GM18498 (cell line): Measurements from ENCODE around the gene TMCO6.
"Not testable (repeated sequence)": the region's sequence is repeated elsewhere in the genome, so short reads cannot be mapped to it uniquely, and the experiment has no call there.

Source experiments
- ATAC-seq: cut with Tn5 transposase; IDR thresholded peaks from one replicate; pipeline ENCODE4 v1.9.1; 2021; ENCODE audit warnings: mild to moderate bottlenecking, moderate library complexity; ENCODE audit not compliant: unreplicated experiment

Gene TMCO6

GRCh38 chr5:140639148-140639981 is at the start of gene TMCO6:
TMCO6 (plus strand) TSS chr5:140639451; CDS start chr5:140639528, 77 bp downstream.
- ATAC-seq: peak; percentile 97

GRCh38 chr5:140590861-140591260 is 48.4 kb upstream of the TMCO6 start:
- ATAC-seq: no peak

DNA sequence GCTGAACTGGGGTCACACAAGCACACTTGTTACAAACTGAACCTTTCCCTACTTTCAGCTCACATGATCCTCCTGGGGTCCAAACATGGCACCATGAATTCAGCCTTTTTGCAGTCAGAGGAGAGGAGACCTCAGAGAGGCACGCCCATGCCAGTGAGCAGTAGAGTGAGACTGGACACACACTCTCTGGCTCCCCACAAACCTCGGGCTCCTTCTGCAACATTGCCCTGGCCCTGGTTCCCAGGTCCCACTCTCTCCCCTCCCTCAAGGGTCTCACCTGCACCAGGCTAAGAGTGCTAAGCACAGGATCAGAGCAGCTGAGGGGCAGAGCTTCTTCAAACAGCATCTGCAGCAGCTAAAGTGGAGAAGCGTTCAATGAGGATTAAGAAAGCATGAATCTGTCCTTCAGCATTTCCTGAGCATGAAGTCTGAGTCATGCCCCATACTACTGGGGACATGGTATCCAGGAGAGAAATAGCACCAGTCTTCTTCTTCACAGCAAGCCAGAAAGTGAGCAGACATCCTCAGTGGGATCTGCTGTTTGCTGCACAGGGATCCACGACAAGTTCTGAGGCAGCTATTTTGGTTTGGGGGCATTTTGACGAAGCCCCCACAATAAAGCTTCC is 47.4 kb upstream of the TMCO6 start:
- ATAC-seq: no peak

- ATAC-seq: not testable (repeated sequence)
These were observed 46.2 kb upstream of the TMCO6 start for GRCh38 chr5:140593070-140593469.

DNA sequence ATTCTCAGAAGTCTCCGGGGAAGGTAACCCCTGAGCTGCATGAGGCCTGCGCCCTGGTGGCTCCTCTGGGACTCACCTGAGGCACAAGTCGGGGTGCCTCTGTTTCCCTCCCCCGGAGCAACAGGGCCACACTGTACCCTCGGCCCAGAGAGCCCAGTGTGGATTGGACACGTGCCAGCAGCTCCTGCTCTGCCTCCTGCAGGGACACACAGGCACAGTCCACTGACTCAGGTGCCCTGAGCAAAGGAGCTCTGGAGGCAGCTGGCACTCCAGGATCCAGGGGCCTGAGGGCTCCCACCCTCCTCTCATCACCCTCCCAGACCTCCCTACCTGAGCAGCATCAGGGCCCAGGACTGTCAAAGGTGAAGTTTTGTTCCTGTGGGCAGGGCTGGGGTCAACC is 45.1 kb upstream of the TMCO6 start:
- ATAC-seq: no peak

DNA sequence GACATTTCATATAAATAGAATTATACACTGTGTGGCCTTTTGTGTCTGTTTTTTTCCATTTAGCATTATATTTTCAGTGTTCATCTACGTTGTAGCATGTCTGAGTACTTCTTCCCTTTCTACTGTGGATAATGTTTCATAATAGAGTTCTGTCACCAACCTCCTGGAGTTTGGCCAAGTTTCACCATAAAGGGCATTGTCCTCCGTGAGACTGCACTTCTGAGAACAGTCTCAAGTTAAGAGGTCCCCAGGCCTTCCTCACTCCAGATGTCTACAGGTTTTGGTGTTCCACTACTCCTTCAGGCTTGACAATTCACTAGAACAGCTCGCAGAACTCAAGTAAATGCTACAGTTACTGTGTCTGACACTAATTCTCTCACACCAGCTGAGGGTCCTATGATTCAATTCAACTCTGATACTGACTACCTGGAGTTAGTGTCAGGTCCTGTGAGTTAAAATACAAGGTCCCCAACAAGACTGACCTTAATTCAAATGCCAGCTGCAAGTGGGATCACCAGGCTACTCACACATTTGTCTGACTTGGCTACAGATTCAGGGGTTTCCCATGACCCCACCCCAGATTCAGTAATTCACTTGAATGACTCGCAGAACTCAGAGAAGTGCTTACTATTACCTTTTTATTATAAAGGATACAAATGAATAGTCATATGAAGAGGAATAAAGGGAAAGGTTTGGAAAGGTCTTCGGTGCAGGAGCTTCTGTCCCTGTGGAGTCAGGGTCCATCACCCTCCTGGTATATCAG is 43.5 kb upstream of the TMCO6 start:
- no peak for ATAC-seq

DNA sequence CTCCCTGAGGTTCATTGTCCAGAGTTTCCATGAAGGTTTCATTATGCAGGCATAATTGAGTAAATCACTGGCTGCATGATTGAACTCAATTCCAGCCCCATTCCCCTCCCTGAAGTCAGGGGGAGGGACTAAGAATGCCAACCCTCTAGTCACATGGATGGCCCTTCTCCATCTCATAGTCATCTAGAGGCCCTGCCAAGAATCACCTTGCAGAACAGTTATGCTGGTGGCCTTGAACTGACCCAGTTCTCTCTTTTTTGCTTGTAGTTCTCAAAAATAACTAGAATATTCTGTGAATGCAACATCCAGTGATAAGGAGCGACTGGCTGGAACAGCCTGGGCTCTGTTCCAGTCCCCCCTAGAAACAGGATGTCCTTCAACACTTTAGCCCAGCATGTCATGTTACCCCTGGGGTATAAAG is 42.9 kb upstream of the TMCO6 start:
- no peak for ATAC-seq

DNA sequence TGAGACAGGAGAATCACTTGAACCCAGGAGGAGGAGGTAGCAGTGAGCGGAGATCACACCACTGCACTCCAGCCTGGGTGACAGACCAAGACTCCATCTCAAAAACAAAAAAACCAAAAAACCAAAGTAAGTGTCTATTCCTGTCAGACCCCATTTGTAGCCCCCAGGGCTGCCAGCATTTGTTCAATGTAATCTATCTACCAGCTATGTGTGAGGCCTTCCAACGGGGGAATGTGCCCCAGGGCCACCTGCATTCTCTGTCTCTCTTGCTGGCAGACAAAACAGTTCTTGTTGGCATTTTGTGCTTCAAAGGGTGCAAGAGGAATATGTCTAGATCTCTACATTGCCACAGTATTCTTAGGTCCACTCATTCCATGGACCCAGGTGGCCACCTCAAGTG is 40.4 kb upstream of the TMCO6 start:
- ATAC-seq: no peak

DNA sequence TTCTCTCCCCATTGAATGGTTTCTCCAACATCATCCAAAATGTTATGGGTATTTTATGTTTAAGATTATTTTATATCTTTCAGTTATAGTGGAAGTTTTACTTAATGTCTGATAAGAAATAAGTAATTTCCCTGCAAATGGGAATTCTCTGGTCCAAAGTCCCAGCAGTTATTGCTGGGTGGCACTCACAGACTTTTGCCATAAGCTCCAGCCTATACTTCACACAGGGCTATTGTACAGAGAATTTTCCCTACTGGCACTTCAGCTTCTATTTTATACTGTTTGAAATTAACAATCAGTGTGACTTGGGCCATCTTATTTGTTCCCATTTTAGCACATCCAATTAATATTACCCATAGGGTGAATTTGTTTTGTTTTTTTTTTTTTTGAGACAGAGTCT is 39.2 kb upstream of the TMCO6 start:
- ATAC-seq: no peak

DNA sequence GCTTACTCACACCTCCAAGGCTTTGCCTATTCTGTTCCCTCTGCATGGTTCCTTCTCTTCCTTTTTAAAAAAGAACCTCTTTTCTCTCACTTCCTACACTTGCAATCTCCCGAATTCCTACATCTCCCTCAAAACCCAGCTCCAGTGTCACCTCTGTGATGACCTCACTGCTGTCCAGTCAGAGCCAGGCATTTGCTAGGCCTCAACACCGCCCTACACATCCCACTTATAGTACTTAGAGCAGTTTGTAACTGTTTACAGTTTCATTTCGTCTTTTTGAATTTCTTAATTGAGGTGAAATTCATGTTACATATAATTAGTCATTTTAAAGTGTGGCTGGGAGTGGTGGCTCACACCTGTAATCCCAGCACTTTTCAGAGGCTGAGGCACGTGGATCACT is 37.1 kb upstream of the TMCO6 start:
- no peak for ATAC-seq

DNA sequence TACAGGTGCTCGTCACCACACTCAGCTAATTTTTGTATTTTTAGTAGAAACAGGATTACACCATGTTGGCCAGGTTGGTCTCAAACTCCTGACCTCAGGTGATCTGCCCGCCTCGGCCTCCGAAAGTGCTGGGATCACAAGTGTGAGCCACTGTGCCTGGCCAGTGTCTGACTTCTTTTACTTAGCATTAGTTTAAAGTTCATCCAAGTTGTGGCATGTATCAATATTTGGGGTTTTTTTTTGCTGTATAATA is 35.9 kb upstream of the TMCO6 start:
- ATAC-seq: not testable (repeated sequence)

DNA sequence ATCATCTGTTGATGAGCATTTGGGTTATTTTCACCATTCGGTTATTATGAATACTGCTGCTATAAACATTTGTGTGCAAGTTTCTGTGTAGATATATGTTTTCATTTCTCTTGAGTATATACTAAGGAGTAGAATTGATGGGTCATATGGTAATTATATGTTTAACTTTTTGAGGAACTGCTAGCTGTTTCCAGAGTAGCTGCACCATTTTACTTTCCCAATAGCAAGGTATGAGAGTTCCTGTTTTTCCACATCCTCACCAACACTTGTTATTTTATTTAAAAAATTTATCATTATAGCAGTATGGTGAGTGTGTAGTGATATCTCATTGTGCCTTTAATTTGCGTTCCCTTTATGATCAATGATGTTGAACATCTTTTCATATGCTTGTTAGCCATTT is 35.5 kb upstream of the TMCO6 start:
- no peak for ATAC-seq

- no peak for ATAC-seq
These were observed 33.4 kb upstream of the TMCO6 start for GRCh38 chr5:140605879-140606278.

DNA sequence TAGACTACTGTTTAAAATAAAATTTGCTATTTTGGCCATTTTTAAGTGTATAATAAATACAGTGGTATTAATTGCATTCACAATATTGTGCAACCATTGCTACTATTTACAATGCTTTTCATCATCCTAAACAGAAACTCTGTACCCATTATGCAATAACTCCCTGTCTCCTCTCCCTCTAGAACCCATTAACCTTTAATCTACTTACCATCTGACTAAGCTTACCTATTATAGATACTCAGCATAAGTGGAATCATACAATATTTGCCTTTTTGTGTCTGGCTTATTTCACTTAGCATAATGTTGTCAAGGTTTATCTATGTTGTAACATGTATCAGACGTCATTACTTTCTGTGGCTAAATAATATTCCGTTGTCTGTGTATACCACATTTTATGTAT is 32.2 kb upstream of the TMCO6 start:
- ATAC-seq: no peak

DNA sequence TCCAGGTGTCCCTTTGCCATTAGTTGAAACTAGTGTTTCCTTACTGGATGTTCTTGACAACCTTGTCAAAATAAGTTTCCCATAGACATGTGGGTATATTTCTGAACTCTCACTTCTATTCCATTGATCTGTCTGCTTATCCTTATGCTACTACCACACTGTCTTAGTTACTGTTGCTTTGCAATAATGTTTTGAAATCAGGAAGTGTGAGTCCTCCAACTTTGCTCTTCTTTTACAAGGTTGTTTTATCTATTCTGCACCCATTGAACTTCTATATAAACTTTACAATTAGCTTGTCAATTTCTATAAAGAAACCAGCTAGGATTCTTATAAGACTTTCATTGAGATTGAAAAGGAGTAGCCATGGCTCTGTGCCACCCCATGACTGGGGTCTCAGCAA is 30.5 kb upstream of the TMCO6 start:
- no peak for ATAC-seq

DNA sequence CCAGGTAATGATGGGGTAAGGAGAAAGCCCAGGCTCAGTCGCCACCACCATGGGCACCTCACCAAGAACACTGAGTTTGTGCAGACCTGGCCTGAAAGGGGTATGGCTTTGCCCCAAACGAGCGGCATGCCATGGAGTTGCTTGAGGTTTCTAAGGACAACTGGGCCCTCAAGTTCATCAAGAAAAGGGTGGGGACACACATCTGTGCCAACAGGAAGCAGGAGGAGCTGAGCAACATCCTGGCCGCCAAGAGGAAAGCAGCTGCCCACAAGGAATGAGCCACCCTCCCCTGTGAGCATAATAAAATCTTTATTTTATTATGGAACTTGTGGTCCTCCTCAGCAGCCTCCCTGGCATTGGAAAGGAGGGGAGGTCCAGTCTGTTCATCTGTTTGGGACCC is 30.1 kb upstream of the TMCO6 start:
- ATAC-seq: no peak

DNA sequence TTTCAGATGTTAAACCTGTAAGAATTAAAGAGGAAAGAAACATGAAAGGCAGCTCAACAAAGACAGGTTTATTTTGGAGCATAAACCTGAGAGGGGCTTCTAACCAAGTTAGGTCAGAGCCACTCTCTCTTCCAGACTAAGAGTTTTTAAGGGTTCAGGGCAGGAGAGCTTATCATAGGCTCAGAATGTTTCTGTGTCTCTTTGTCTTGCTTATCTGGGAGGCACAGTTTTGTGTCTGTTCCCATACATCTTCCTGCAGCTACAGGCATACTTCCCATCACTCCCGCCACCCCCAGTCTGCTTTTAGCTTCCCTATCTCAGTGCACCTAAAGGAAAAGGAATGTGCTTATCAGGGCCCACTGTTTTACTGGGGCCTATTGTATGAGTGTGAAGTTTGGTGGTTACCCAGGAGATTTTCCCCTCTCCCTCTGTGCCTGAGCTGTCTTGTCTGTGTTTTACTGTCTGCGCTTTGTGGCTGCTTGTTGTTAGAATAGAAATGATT is 28.2 kb upstream of the TMCO6 start:
- no peak for ATAC-seq

DNA sequence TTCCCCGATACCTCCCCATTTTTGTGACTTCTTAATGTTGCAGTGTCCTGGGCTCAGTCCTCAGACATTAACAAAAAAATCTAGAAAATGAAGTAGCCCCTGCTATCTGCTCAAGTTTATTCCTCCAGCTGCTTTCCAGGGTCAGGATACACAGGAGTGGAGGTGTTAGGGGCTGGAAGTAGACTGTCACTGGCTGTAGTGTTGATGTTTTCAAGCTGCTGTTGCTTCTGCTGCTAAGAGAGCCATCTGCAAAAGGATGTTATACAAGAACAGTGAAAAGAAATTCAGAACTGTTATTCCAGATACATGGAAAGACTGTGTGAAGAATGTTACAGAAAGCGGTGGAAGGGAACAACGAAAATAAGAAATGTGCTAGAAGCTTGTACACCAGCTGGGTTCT is 16.9 kb upstream of the TMCO6 start:
- ATAC-seq: no peak

DNA sequence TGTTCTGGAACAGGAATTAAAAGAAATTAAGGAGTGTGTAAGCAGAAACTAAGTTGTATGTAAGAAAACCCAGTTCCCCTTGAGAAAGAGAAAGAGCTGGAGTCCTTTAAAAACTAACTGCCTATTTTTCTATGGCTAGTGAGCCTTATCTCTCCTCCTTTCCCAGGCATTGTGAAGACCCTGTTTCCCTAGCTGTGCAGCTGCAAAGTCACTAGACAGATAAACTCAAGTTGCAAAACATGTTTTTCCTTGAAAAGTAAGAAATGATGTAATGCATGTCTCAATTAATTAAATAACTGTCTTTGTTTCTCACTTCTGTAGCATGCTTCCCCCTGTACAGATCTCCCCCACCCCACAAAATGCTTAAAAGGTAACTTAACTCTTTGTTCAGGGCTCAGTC is 16.2 kb upstream of the TMCO6 start:
- not testable (repeated sequence) for ATAC-seq

DNA sequence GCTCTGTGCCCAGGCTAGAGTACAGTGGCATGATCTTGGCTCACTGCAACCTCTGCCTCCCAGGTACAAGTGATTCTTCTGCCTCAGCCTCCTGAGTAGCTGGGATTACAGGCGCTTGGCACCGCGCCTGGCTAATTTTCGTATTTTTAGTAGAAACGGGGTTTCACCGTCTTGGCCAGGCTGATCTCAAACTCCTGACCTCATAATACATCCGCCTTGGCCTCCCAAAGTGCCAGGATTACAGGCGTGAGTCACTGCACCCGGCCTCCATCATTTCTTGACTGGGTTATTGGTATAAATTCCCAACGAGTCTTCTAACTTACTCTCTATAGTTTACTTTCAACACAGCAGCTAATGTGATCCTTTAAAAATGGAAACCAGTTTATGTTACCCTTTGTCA is 14.4 kb upstream of the TMCO6 start:
- ATAC-seq: not testable (repeated sequence)

DNA sequence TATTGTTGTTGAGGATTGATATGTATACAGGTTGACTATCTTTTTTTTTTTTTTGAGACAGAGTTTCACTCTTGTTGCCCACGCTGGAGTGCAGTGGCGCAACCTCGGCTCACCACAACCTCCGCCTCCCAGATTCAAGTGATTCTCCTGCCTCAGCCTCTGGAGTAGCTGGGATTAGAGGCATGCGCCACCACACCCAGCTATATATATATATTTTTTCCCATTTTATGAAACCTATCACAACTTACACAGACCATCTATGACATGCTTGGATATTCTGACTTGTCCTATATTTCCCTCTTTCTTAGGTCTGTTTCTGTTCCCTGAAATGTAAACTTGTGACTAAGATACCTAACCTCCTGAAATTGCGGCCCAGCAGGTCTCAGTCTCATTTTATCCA is 11.3 kb upstream of the TMCO6 start:
- no peak for ATAC-seq

- ATAC-seq: no peak
These were observed 10.5 kb upstream of the TMCO6 start for GRCh38 chr5:140628711-140629110.
